GM12865 (cell line): Measurements from ENCODE around the gene SLC1A7.
"Not testable (repeated sequence)": the region's sequence is repeated elsewhere in the genome, so short reads cannot be mapped to it uniquely, and the experiment has no call there.

Experiments used
- DNase-seq: peaks from one replicate; pipeline ENCODE4 v3.0.0; 2010; ENCODE audit warnings: low read depth
- H3K4me3 ChIP-seq: 2 replicates; pipeline ENCODE4 v1.5.1; 2011; ENCODE audit warnings: mild to moderate bottlenecking, low read depth, low read length, control low read depth
- TF ChIP-seq, protein P1 (sequence below): IDR thresholded peaks from 2 replicates; pipeline ENCODE4 v1.5.1; 2011; ENCODE audit warnings: low read length, control low read depth, low read depth, inconsistent platforms; ENCODE audit not compliant: insufficient read depth; ENCODE audit errors: missing control alignments

The SLC1A7 gene

DNA sequence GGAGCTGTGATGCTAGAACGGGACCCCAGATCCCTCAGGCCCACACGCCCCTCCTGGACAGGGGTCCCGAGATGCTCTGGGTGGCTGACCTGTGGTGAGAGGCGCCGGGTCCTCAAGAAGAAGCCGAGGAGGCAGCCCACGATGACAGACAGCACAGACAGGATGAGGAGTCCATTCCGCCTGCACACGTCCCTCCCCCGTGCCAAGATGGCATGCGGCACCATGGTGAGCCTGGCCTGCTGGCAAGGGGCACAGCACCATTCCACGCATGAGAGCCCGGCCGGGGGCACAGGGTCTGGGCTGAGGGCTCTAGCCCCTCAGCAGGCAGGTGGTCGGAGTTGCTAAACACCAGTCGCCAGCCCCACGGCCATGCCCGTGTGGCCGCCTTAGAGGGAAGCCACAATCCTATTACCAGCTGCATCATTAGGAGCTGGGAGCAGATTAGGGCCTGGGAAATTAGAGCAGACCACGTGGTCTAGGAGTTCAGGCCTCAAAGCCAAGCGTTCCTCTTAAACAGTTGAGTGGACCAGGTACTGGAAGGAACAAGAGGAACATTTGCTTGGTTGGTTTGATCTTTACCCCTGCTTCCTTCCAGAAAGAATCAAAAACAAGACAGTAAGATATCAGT is at the start of gene SLC1A7:
SLC1A7 (minus strand) TSS at position 413 of the 628 bp plus-strand sequence; CDS start at position 224, 189 bp downstream.
- TF ChIP-seq, protein P1, sequence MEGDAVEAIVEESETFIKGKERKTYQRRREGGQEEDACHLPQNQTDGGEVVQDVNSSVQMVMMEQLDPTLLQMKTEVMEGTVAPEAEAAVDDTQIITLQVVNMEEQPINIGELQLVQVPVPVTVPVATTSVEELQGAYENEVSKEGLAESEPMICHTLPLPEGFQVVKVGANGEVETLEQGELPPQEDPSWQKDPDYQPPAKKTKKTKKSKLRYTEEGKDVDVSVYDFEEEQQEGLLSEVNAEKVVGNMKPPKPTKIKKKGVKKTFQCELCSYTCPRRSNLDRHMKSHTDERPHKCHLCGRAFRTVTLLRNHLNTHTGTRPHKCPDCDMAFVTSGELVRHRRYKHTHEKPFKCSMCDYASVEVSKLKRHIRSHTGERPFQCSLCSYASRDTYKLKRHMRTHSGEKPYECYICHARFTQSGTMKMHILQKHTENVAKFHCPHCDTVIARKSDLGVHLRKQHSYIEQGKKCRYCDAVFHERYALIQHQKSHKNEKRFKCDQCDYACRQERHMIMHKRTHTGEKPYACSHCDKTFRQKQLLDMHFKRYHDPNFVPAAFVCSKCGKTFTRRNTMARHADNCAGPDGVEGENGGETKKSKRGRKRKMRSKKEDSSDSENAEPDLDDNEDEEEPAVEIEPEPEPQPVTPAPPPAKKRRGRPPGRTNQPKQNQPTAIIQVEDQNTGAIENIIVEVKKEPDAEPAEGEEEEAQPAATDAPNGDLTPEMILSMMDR: no peak

GRCh38 chr1:53190210-53190611 is 47.8 kb upstream of the SLC1A7 start:
- DNase-seq: no peak
- TF ChIP-seq, protein P1: no peak
- H3K4me3 ChIP-seq: no peak overlapping the region

More for the DNA sequence above, at the start of gene SLC1A7:
- H3K4me3 ChIP-seq: no peak within 1 kb of the TSS
- no peak for DNase-seq

GRCh38 chr1:53189061-53189460 is 46.6 kb upstream of the SLC1A7 start:
- TF ChIP-seq, protein P1: no peak
- no peak overlapping the region for H3K4me3 ChIP-seq
- DNase-seq: no peak

GRCh38 chr1:53188099-53188498 is 45.7 kb upstream of the SLC1A7 start:
- no peak for DNase-seq

GRCh38 chr1:53187401-53187800 is 45.0 kb upstream of the SLC1A7 start:
- DNase-seq: no peak
- TF ChIP-seq, protein P1: no peak
- H3K4me3 ChIP-seq: no peak overlapping the region

More at GRCh38 chr1:53188099-53188498, 45.7 kb upstream of the SLC1A7 start:
- TF ChIP-seq, protein P1: no peak
- H3K4me3 ChIP-seq: no peak overlapping the region

DNA sequence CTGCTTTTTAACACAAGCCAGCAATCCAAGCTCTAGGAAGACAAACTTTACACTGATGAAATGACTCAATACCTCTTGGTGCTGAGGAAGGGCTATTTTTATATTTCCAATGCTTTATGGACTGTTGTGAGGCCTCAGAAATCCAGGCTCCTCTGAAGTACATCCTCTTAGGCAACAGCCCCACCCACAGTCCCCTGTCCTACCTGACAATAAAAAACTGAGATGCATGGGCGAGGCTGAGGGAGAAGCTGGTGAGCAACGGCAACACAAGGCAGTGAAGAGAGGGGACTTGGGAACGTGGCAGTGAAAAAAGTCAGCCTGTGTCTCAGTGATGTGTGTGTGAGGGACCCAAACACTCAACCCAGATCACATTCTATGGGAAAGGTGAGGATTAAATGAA is 44.1 kb upstream of the SLC1A7 start:
- no peak for DNase-seq
- H3K4me3 ChIP-seq: no peak overlapping the region
- TF ChIP-seq, protein P1: no peak

DNA sequence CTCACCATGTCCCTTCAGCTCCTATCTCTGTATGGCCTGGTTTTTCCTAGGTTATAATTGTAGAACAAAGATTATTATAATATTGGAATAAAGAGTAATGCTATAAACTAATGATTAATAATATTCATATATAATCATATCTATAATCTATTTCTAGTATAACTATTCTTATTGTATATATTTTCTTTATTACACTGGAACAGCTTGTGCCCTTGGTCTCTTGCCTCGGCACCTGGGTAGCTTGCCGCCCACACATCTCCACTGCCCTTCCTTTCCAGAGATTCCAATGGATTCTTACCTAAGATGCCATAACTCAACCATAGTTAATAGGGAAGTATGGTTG is 43.5 kb upstream of the SLC1A7 start:
- DNase-seq: not testable (repeated sequence)

More for the DNA sequence above, 43.5 kb upstream of the SLC1A7 start:
- not testable (repeated sequence) for H3K4me3 ChIP-seq
